ENCODE data around the gene ZSCAN9. TPM values are rescaled to one million over a fixed set of nuclear protein-coding genes. Genes with fewer than 3 reads are reported as not detected.

ZSCAN9 gene
- total and polyA plus RNA-seq, 9 of the 15 experiments (the other 6 are each of a cell fraction or from before 2014, with no cell fraction given), result 18.8 to 48.9 (median 28.7) TPM

DNA sequence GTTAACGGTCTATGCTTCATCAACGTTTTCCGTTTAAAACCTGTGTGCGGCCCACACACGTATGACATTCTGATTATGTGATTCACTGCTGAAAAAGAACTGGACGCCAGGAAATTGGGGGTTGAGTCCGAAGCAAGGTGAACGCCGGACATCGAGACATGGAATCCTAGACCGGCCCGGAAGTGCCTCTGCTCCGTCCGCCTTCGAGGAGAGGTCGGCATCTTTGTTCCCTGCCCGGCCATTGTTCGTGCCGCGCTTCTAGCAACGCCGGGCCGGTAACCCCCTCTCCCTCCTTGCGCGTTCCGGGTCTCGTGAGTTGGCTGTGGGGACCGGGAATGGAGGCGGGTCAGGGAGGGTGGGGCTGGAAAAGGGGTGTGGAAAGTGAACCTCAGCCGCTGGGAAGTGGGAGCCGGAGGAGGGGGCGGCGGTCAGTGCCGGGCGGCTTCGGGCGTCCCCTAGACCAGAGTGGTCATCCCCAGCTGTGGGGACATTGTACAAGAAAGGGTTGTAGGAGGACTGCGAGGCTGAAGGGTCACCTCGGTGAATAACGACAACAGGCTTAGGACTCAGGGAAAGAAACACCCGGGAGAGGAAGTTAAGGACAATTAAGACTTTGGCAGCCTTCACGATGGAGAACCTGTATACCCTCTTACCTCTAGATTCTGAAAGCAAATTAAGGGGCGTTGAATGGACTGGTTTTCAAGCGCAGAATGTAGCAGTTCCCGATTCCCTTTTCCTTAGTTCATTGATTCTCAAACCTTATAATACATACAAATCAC is at the start of gene ZSCAN9 (continued):
- TF ChIP-seq ZFP36 (IDR thresholded peaks at IDR 0.05; ENCODE audit: low read depth, low read length, partially characterized antibody) (peak; percentile 38), RB1 (IDR thresholded peaks at IDR 0.05; ENCODE audit: low read depth) (peak; percentile 75), THRB (CRISPR knock-in tag; conservative IDR thresholded peaks at IDR 0.05) (no peak), WHSC1 (IDR thresholded peaks at IDR 0.05; ENCODE audit: low read length) (no peak), IRF9 (tag; IDR thresholded peaks at IDR 0.05) (no peak), HIVEP1 (CRISPR knock-in tag; IDR thresholded peaks at IDR 0.05) (no peak), PBX2 (CRISPR knock-in tag; IDR thresholded peaks at IDR 0.05; ENCODE audit: low read depth) (no peak), PBX2 (tag; conservative IDR thresholded peaks at IDR 0.05; ENCODE audit: low read depth) (0 out of 2 replicates have a peak, but pooled peaks have one; percentile 52), PTRF (tag; IDR thresholded peaks at IDR 0.05) (no peak), ZNF316 (IDR thresholded peaks at IDR 0.05) (no peak), SMARCE1 (IDR thresholded peaks at IDR 0.05) (peak; percentile 9; the same call in 1 of the 2 replicates), ARID1B (IDR thresholded peaks at IDR 0.05) (peak; percentile 34; the same call in 1 of the 2 replicates), TRIM28 (IDR thresholded peaks at IDR 0.05) (no peak), FOXK1 (CRISPR knock-in tag; IDR thresholded peaks at IDR 0.05; ENCODE audit: borderline replicate concordance) (no peak), FOXM1 (IDR thresholded peaks at IDR 0.05; ENCODE audit: low read depth) (peak; percentile 66), FOXM1 (CRISPR knock-in tag; IDR thresholded peaks at IDR 0.05; ENCODE audit: low read depth) (no peak; the same call in 1 of the 2 replicates)
- TF ChIP-seq, protein P1, sequence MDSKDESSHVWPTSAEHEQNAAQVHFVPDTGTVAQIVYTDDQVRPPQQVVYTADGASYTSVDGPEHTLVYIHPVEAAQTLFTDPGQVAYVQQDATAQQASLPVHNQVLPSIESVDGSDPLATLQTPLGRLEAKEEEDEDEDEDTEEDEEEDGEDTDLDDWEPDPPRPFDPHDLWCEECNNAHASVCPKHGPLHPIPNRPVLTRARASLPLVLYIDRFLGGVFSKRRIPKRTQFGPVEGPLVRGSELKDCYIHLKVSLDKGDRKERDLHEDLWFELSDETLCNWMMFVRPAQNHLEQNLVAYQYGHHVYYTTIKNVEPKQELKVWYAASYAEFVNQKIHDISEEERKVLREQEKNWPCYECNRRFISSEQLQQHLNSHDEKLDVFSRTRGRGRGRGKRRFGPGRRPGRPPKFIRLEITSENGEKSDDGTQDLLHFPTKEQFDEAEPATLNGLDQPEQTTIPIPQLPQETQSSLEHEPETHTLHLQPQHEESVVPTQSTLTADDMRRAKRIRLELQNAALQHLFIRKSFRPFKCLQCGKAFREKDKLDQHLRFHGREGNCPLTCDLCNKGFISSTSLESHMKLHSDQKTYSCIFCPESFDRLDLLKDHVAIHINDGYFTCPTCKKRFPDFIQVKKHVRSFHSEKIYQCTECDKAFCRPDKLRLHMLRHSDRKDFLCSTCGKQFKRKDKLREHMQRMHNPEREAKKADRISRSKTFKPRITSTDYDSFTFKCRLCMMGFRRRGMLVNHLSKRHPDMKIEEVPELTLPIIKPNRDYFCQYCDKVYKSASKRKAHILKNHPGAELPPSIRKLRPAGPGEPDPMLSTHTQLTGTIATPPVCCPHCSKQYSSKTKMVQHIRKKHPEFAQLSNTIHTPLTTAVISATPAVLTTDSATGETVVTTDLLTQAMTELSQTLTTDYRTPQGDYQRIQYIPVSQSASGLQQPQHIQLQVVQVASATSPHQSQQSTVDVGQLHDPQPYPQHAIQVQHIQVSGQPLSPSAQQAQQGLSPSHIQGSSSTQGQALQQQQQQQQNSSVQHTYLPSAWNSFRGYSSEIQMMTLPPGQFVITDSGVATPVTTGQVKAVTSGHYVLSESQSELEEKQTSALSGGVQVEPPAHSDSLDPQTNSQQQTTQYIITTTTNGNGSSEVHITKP (IDR thresholded peaks at IDR 0.05; ENCODE audit: partially characterized antibody), result peak; percentile 80
- TF ChIP-seq, protein P2, sequence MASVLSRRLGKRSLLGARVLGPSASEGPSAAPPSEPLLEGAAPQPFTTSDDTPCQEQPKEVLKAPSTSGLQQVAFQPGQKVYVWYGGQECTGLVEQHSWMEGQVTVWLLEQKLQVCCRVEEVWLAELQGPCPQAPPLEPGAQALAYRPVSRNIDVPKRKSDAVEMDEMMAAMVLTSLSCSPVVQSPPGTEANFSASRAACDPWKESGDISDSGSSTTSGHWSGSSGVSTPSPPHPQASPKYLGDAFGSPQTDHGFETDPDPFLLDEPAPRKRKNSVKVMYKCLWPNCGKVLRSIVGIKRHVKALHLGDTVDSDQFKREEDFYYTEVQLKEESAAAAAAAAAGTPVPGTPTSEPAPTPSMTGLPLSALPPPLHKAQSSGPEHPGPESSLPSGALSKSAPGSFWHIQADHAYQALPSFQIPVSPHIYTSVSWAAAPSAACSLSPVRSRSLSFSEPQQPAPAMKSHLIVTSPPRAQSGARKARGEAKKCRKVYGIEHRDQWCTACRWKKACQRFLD (CRISPR knock-in tag; IDR thresholded peaks at IDR 0.05), result peak; percentile 86

All from K562 (cell line).